ENCODE measurements around the gene SPG7.
A peak's percentile ranks its signal among the peaks of the same experiment; 100 is the strongest.

Gene SPG7

DNA sequence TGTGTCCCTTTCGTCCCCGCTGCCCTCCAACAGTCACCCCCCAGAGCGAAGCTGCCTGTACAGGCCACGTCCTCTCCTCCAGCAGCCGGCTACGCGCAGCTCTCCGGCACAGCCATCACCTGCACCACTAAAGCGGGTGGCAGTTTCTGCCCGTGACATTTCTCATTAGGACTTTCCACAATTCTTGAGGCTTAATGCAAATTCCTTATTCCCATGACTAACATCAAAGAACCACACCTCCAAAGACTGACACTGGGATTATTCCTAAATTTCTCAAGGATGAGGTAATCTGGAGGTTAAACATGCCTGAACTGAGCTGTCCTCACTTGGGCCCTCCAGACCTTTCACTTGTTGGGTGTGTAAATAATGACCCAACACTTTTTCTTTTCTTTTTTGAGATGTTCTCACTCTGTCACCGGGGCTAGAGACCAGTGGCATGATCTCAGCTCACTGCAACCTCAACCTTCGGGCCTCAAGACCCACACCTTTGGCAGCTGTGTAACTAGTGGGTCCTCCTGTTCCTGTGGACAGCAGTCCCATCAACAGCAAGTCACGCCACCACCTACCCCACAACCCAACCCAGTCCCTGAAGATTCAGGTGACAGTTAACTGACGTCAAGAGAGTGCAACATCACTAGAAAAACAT lies 29.5 kb upstream of the SPG7 start:
- Histone ChIP-seq H3K79me2 (ENCODE audit: insufficient read depth, low read depth) (peaks cover 100% of the 10 kb centered on the region), H3K27me3 (ENCODE audit: insufficient read depth, low read depth) (no peaks in the 10 kb centered on the region), H3K27ac (no peak overlapping the region), H3K4me2 (no peak overlapping the region), H4K20me1 (ENCODE audit: insufficient read depth) (peaks cover 93% of the 10 kb centered on the region), H3K36me3 (ENCODE audit: insufficient read depth) (no peaks in the 10 kb centered on the region; the same call in 1 of the 2 replicates), H3K4me1 (ENCODE audit: low read depth, poor library complexity, severe bottlenecking) (peaks cover 73% of the 10 kb centered on the region), H3K4me3 (IDR thresholded peaks at IDR 0.05; ENCODE audit: insufficient read depth, low read depth, low read length) (no peak overlapping the region), H2AFZ (ENCODE audit: low read depth) (no peak overlapping the region), H3K9ac (no peak overlapping the region)
- TF ChIP-seq, protein P1, sequence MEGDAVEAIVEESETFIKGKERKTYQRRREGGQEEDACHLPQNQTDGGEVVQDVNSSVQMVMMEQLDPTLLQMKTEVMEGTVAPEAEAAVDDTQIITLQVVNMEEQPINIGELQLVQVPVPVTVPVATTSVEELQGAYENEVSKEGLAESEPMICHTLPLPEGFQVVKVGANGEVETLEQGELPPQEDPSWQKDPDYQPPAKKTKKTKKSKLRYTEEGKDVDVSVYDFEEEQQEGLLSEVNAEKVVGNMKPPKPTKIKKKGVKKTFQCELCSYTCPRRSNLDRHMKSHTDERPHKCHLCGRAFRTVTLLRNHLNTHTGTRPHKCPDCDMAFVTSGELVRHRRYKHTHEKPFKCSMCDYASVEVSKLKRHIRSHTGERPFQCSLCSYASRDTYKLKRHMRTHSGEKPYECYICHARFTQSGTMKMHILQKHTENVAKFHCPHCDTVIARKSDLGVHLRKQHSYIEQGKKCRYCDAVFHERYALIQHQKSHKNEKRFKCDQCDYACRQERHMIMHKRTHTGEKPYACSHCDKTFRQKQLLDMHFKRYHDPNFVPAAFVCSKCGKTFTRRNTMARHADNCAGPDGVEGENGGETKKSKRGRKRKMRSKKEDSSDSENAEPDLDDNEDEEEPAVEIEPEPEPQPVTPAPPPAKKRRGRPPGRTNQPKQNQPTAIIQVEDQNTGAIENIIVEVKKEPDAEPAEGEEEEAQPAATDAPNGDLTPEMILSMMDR (conservative IDR thresholded peaks at IDR 0.05; ENCODE audit: low read depth, low read length), result no peak

DNA sequence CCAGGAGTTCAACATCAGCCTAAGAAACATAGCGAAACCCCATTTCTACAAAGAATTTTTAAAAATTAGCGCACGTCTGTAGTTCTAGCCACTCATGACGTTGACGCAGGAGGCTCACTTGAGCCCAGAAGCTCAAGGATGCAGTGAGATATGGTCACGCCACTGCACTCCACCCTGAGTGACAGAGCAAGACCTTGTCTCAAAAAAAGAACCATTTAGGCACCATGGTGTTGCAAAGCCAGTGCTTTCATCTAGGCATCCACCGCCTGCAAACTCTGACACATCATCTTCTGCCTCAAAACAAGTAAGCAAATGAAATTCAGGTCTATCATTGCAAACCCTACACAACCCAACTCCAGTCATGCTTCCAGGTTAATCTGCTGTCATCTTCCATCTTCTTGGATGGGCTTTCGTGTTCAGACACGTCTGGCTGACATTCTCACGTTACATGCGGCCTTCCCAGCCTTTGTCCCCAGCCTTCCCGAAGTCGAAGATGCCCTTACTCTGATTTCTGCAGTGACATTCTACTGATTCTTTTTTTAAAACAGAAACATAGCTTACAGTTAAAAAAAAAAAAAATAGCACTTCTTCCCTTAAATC lies 26.7 kb upstream of the SPG7 start:
- Histone ChIP-seq H3K4me3 (IDR thresholded peaks at IDR 0.05; ENCODE audit: insufficient read depth, low read depth, low read length) (no peak overlapping the region), H3K4me2 (peak overlapping the region; percentile 39; the same call in 1 of the 2 replicates), H3K36me3 (ENCODE audit: insufficient read depth) (no peaks in the 10 kb centered on the region; the same call in 1 of the 2 replicates), H3K4me1 (ENCODE audit: low read depth, poor library complexity, severe bottlenecking) (peaks cover 77% of the 10 kb centered on the region), H2AFZ (ENCODE audit: low read depth) (no peak overlapping the region), H3K27ac (no peak overlapping the region; the same call in 1 of the 2 replicates), H4K20me1 (ENCODE audit: insufficient read depth) (peaks cover 93% of the 10 kb centered on the region), H3K9ac (no peak overlapping the region), H3K27me3 (ENCODE audit: insufficient read depth, low read depth) (no peaks in the 10 kb centered on the region), H3K79me2 (ENCODE audit: insufficient read depth, low read depth) (peaks cover 100% of the 10 kb centered on the region)
- TF ChIP-seq, protein P1 (conservative IDR thresholded peaks at IDR 0.05; ENCODE audit: low read depth, low read length), result no peak

DNA sequence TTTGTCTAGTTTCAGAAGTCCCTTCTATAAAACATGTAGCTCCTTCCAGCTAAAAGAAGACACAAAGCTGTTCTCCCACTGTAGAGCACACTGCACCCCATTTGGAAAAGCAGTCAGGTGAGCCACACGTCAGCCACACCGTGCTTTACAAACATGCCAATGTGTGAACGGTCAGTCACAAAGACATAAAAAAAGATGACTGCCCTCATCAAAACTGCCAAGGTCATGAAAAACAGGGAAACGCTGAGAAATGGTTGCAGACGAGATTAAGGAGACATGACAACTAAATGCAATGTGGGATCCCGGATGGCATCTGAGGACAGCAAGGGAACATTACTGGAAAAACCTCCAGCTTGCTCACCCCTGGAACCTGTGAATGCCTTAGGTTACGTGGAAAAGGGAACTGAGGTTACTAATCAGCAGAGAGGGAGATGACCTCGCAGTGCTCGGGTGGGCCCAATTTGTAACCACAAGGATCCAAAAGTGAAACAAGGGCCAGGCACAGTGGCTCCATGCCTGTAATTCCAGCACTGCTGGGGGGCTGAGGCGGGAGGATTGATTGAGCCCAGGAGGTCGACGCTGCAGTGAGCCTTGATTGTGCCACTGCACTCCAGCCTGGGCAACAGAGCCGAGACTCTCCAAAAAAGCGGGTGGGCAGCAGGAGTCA lies 25.9 kb upstream of the SPG7 start:
- Histone ChIP-seq H3K4me3 (IDR thresholded peaks at IDR 0.05; ENCODE audit: insufficient read depth, low read depth, low read length) (no peak overlapping the region), H3K27me3 (ENCODE audit: insufficient read depth, low read depth) (no peaks in the 10 kb centered on the region), H3K36me3 (ENCODE audit: insufficient read depth) (no peaks in the 10 kb centered on the region; the same call in 1 of the 2 replicates), H3K9ac (no peak overlapping the region), H4K20me1 (ENCODE audit: insufficient read depth) (peaks cover 92% of the 10 kb centered on the region), H3K27ac (no peak overlapping the region; the same call in 1 of the 2 replicates), H2AFZ (ENCODE audit: low read depth) (no peak overlapping the region), H3K4me2 (peak overlapping the region; percentile 39; the same call in 1 of the 2 replicates), H3K4me1 (ENCODE audit: low read depth, poor library complexity, severe bottlenecking) (peaks cover 81% of the 10 kb centered on the region), H3K79me2 (ENCODE audit: insufficient read depth, low read depth) (peaks cover 100% of the 10 kb centered on the region)
- TF ChIP-seq, protein P1 (conservative IDR thresholded peaks at IDR 0.05; ENCODE audit: low read depth, low read length), result no peak

DNA sequence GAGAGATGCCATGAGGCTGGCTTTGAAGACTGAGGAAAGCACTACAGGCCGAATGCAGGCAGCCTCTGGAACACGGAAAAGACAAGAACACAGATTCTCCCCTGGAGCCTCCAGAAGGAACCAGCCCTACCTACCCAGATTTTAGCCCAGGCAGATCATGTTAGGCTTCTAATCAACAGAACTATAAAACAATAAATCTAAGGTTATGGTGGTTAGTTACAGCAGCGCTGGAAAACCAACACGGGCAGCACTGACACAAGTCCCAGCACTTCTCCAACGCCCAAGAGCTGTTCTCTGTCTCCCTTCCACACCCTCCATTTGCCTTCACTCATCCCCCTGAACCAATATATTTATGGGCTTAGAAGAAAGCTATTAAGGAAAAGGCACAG lies 25.4 kb upstream of the SPG7 start:
- TF ChIP-seq, protein P1 (conservative IDR thresholded peaks at IDR 0.05; ENCODE audit: low read depth, low read length), result no peak
- H3K4me2 ChIP-seq, result peak overlapping the region; percentile 39; the same call in 1 of the 2 replicates
- H3K9ac ChIP-seq, result no peak overlapping the region
- peaks cover 92% of the 10 kb centered on the region for H4K20me1 ChIP-seq (ENCODE audit: insufficient read depth)
- H3K27ac ChIP-seq, result no peak overlapping the region
- peaks cover 81% of the 10 kb centered on the region for H3K4me1 ChIP-seq (ENCODE audit: low read depth, poor library complexity, severe bottlenecking)
- H3K27me3 ChIP-seq (ENCODE audit: insufficient read depth, low read depth), result no peaks in the 10 kb centered on the region
- no peak overlapping the region for H3K4me3 ChIP-seq (IDR thresholded peaks at IDR 0.05; ENCODE audit: insufficient read depth, low read depth, low read length)
- peaks cover 100% of the 10 kb centered on the region for H3K79me2 ChIP-seq (ENCODE audit: insufficient read depth, low read depth)
- no peaks in the 10 kb centered on the region; the same call in 1 of the 2 replicates for H3K36me3 ChIP-seq (ENCODE audit: insufficient read depth)
- H2AFZ ChIP-seq (ENCODE audit: low read depth), result no peak overlapping the region
